SH-SY5Y (cell line): ENCODE results near the gene SNTG2.

Experiments used
- GATA2 ChIP-seq: IDR thresholded peaks from 2 replicates; pipeline ENCODE4 v1.6.1; 2011; ENCODE audit warnings: mild to moderate bottlenecking, low read depth, low read length
- GATA3 ChIP-seq: IDR thresholded peaks from 2 replicates; pipeline ENCODE4 v1.6.1; 2011; ENCODE audit warnings: low read depth, mild to moderate bottlenecking, low read length, moderate library complexity

The SNTG2 gene

GRCh38 chr2:1227274-1227900 lies 276.7 kb downstream of the SNTG2 start:
- no peak for TF ChIP-seq GATA3
- TF ChIP-seq GATA2 = no peak

- TF ChIP-seq GATA3 = no peak
- no peak for TF ChIP-seq GATA2
These were observed 279.7 kb downstream of the SNTG2 start for GRCh38 chr2:1230155-1230893.

- TF ChIP-seq GATA3 = no peak
- no peak for TF ChIP-seq GATA2
These were observed 280.9 kb downstream of the SNTG2 start for GRCh38 chr2:1231466-1232063.

- no peak for TF ChIP-seq GATA2
- no peak for TF ChIP-seq GATA3
These were observed 282.6 kb downstream of the SNTG2 start for GRCh38 chr2:1233281-1233680.

- TF ChIP-seq GATA3 (no peak), GATA2 (no peak)
These were observed 284.2 kb downstream of the SNTG2 start for GRCh38 chr2:1234731-1235308.

GRCh38 chr2:1235806-1236205 lies 285.2 kb downstream of the SNTG2 start:
- no peak for TF ChIP-seq GATA2
- TF ChIP-seq GATA3 = no peak

- no peak for TF ChIP-seq GATA3
- no peak for TF ChIP-seq GATA2
These were observed 286.0 kb downstream of the SNTG2 start for GRCh38 chr2:1236606-1237005.

GRCh38 chr2:1237783-1238182 lies 287.1 kb downstream of the SNTG2 start:
- TF ChIP-seq GATA3 (no peak), GATA2 (no peak)

- TF ChIP-seq GATA2 (no peak), GATA3 (no peak)
These were observed 288.0 kb downstream of the SNTG2 start for GRCh38 chr2:1238598-1239138.

GRCh38 chr2:1245193-1245592 lies 294.5 kb downstream of the SNTG2 start:
- TF ChIP-seq GATA3 = no peak
- no peak for TF ChIP-seq GATA2

GRCh38 chr2:1246239-1246638 lies 295.6 kb downstream of the SNTG2 start:
- no peak for TF ChIP-seq GATA3
- TF ChIP-seq GATA2 = no peak

- TF ChIP-seq GATA3 (no peak), GATA2 (no peak)
These were observed 296.3 kb downstream of the SNTG2 start for GRCh38 chr2:1246991-1247390.

GRCh38 chr2:1248187-1248586 lies 297.5 kb downstream of the SNTG2 start:
- TF ChIP-seq GATA2 = peak; percentile 75
- TF ChIP-seq GATA3 = peak; percentile 47; the same call in 1 of the 2 replicates
